ENCODE results near the gene USE1. TPM values are rescaled to one million over a fixed set of nuclear protein-coding genes. Genes with fewer than 3 reads are reported as not detected.

The USE1 gene
- total RNA-seq, 4 donors from 2014 or later: 17.3 to 25.2 (median 21.6) TPM

- 87% methylated on average over 13 of the region's 13 CpGs for WGBS
- H3K27ac ChIP-seq: no peak overlapping the region
- H3K36me3 ChIP-seq: peaks cover 29% of the 10 kb centered on the region
- TF ChIP-seq EP300 (IDR thresholded peaks at IDR 0.05) (no peak), POLR2AphosphoS5 (IDR thresholded peaks at IDR 0.05) (no peak), POLR2A (IDR thresholded peaks at IDR 0.05) (no peak)
- TF ChIP-seq, protein P1, sequence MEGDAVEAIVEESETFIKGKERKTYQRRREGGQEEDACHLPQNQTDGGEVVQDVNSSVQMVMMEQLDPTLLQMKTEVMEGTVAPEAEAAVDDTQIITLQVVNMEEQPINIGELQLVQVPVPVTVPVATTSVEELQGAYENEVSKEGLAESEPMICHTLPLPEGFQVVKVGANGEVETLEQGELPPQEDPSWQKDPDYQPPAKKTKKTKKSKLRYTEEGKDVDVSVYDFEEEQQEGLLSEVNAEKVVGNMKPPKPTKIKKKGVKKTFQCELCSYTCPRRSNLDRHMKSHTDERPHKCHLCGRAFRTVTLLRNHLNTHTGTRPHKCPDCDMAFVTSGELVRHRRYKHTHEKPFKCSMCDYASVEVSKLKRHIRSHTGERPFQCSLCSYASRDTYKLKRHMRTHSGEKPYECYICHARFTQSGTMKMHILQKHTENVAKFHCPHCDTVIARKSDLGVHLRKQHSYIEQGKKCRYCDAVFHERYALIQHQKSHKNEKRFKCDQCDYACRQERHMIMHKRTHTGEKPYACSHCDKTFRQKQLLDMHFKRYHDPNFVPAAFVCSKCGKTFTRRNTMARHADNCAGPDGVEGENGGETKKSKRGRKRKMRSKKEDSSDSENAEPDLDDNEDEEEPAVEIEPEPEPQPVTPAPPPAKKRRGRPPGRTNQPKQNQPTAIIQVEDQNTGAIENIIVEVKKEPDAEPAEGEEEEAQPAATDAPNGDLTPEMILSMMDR (IDR thresholded peaks at IDR 0.05): no peak
- no peaks in the 10 kb centered on the region for H3K27me3 ChIP-seq
- H3K9me3 ChIP-seq: no peaks in the 10 kb centered on the region
- no peak overlapping the region for H3K4me3 ChIP-seq
- H3K4me1 ChIP-seq: peaks cover 39% of the 10 kb centered on the region
- no peak for DNase-seq (ENCODE audit: low spot score in 2 of 2)
These were observed 22.9 kb downstream of the USE1 start for GRCh38 chr19:17237747-17238706.

DNA sequence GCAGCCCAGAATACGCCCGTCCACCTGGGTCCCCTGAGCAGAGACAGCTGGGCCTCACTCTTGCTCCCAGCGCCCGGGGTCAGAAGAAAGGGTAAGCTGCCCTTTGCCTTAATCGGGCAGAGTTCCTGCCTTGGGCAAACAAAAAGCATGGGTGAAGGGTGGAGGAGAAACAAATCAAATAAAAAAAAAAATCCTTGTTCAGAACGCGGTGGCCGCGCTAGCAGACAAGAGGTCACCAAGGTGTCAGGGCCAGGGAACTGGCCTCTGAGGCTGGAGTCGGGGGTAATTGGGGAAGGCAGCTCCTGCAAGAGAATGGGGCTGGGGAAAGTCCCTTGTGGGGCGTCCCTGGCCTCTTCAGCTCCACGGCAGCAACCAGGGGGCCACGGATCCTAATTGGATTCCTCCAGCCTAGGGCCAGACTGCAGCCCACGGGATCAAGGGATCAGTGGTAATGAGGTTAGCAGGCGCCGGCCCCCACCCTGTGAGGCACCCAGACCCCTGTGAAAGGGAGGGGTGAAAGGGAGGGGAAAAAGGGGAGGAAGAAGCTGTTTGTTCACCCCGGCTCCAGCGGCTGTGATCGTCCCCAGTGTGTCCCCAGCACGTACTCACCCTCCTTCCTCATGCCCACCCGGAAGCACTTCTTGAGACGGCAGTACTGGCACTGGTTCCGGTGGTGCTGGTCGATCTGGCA, 25.1 kb downstream of the USE1 start:
- Histone ChIP-seq H3K27ac (no peak overlapping the region), H3K36me3 (peaks cover 25% of the 10 kb centered on the region), H3K27me3 (no peaks in the 10 kb centered on the region), H3K4me3 (no peak overlapping the region), H3K9me3 (no peaks in the 10 kb centered on the region), H3K4me1 (peaks cover 49% of the 10 kb centered on the region)
- TF ChIP-seq POLR2AphosphoS5 (IDR thresholded peaks at IDR 0.05) (no peak), EP300 (IDR thresholded peaks at IDR 0.05) (no peak), POLR2A (IDR thresholded peaks at IDR 0.05) (no peak)
- TF ChIP-seq, protein P1 (IDR thresholded peaks at IDR 0.05): no peak
- DNase-seq (ENCODE audit: low spot score in 2 of 2): no peak
- 82% methylated on average over 23 of the region's 24 CpGs for WGBS

GRCh38 chr19:17240826-17241399, 25.8 kb downstream of the USE1 start:
- DNase-seq (ENCODE audit: low spot score in 2 of 2): no peak
- Histone ChIP-seq H3K36me3 (peaks cover 25% of the 10 kb centered on the region), H3K4me1 (peaks cover 42% of the 10 kb centered on the region), H3K9me3 (no peaks in the 10 kb centered on the region), H3K27me3 (no peaks in the 10 kb centered on the region), H3K4me3 (no peak overlapping the region), H3K27ac (no peak overlapping the region)
- WGBS: 93% methylated on average over 6 of the region's 6 CpGs
- TF ChIP-seq POLR2AphosphoS5 (IDR thresholded peaks at IDR 0.05): no peak
- TF ChIP-seq, protein P1 (IDR thresholded peaks at IDR 0.05): no peak
- TF ChIP-seq EP300 (IDR thresholded peaks at IDR 0.05): no peak
- TF ChIP-seq POLR2A (IDR thresholded peaks at IDR 0.05): no peak

DNA sequence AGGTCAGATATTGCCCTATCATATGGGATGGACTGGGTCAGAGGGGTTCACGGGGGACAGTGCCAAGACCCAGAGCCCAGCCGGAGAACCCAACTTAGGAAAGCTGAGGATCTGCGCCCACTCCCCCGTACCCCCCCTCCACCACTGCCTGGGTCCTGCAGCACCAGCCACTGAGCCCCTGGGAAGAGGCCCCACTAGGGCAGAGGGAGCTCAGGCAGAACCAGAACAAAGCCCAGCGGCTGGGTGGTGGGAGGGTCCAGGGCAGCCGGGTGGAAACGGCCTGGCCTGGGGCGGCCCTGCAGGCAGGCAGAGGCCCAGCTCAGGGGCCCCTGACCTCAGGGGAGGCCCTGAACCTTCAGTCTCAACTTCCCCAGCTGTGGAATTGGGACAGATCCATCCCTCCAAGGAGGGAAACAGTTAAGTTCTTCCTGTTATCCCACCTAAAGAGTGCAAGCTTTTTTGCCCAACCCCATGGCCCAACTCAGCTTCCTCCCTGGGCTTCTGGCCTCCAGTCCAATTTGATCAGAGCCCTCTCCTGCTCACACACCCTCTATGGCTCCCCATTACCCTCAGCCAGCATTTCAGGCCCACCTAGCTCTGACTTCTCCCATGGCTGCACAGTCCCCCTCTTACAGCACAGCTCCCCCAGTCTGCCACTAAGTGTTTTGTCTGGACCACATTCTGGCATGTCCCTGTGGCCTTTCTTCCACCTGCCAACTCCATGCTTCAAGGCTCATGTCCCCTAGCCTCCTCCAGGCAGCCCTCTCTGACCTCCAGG, 27.5 kb downstream of the USE1 start:
- 100% methylated on average over 2 of the region's 8 CpGs for WGBS
- Histone ChIP-seq H3K27me3 (no peaks in the 10 kb centered on the region), H3K9me3 (no peaks in the 10 kb centered on the region), H3K4me3 (no peak overlapping the region), H3K4me1 (peaks cover 40% of the 10 kb centered on the region), H3K27ac (no peak overlapping the region), H3K36me3 (peaks cover 25% of the 10 kb centered on the region)
- no peak for TF ChIP-seq POLR2A (IDR thresholded peaks at IDR 0.05)
- TF ChIP-seq POLR2AphosphoS5 (IDR thresholded peaks at IDR 0.05): no peak
- no peak for DNase-seq (ENCODE audit: low spot score in 2 of 2)

GRCh38 chr19:17243211-17243829, 28.2 kb downstream of the USE1 start:
- DNase-seq (ENCODE audit: low spot score in 2 of 2): no peak
- Histone ChIP-seq H3K4me3 (peak overlapping the region; percentile 82), H3K27me3 (no peaks in the 10 kb centered on the region), H3K36me3 (peaks cover 22% of the 10 kb centered on the region), H3K9me3 (no peaks in the 10 kb centered on the region), H3K4me1 (peaks cover 47% of the 10 kb centered on the region), H3K27ac (peak overlapping the region; percentile 83)
- 25% methylated on average over 4 of the region's 8 CpGs for WGBS
- no peak for TF ChIP-seq EP300 (IDR thresholded peaks at IDR 0.05)
- TF ChIP-seq POLR2A (IDR thresholded peaks at IDR 0.05): no peak
- TF ChIP-seq, protein P1 (IDR thresholded peaks at IDR 0.05): no peak
- TF ChIP-seq POLR2AphosphoS5 (IDR thresholded peaks at IDR 0.05): no peak
